EL (cell line): ENCODE measurements around the gene ATP2B2.

Source experiments
- DNase-seq: peaks from one replicate; pipeline ENCODE4 v3.0.0-alpha.2; 2016

Gene ATP2B2

GRCh38 chr3:10338591-10339353 lies 166.6 kb downstream of the ATP2B2 start:
- DNase-seq: no peak

GRCh38 chr3:10338164-10338470 lies 167.3 kb downstream of the ATP2B2 start:
- no peak for DNase-seq

GRCh38 chr3:10337323-10338163 lies 167.8 kb downstream of the ATP2B2 start:
- DNase-seq: no peak

GRCh38 chr3:10336761-10337160 lies 168.6 kb downstream of the ATP2B2 start:
- DNase-seq: no peak

GRCh38 chr3:10335871-10336622 lies 169.3 kb downstream of the ATP2B2 start:
- no peak for DNase-seq

DNA sequence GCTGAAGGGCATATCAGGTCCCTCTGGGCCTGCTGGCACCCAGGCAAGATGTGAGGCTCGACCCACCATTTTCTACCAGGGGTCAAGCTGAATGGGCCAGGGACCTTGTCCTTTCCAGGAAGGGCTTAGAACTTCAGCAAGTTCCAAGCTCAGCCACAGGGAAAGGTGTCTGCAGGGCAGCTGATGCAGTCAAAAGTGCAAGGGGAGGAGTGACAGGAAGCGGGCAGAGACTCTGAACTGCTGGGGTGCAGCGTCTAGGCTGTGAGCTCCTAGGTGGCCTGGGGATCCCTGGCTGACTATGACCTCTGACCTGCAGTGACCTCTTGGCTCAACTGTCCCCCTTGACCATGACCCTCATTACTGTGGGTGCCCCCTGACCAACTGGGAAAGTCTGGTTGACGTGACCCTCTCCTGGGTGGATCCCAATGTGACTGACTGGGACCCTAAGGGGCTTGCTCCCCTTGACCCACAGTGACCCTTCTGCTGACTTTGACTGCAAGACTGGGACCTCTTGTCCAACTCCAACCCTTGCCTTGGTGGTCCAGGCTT lies 170.1 kb downstream of the ATP2B2 start:
- no peak for DNase-seq

- peak; percentile 51 for DNase-seq
Observed at GRCh38 chr3:10334459-10334858, 170.9 kb downstream of the ATP2B2 start.

GRCh38 chr3:10334042-10334441 lies 171.3 kb downstream of the ATP2B2 start:
- DNase-seq: no peak

DNA sequence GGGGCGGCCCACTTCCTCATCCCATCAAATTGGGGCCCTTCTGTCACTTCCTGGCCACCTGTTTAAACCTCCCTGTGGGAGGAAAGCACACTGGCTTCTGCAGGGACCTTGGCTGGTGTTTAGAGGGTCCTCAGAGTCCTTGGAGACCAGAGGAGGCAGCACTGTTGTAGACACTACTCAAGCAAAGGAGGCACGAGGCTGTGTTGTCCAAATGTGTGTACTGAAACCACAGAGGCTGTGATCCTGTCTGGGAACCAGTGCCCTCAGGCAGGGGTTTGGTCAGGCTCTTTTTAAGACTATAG lies 172.1 kb downstream of the ATP2B2 start:
- DNase-seq: no peak

DNA sequence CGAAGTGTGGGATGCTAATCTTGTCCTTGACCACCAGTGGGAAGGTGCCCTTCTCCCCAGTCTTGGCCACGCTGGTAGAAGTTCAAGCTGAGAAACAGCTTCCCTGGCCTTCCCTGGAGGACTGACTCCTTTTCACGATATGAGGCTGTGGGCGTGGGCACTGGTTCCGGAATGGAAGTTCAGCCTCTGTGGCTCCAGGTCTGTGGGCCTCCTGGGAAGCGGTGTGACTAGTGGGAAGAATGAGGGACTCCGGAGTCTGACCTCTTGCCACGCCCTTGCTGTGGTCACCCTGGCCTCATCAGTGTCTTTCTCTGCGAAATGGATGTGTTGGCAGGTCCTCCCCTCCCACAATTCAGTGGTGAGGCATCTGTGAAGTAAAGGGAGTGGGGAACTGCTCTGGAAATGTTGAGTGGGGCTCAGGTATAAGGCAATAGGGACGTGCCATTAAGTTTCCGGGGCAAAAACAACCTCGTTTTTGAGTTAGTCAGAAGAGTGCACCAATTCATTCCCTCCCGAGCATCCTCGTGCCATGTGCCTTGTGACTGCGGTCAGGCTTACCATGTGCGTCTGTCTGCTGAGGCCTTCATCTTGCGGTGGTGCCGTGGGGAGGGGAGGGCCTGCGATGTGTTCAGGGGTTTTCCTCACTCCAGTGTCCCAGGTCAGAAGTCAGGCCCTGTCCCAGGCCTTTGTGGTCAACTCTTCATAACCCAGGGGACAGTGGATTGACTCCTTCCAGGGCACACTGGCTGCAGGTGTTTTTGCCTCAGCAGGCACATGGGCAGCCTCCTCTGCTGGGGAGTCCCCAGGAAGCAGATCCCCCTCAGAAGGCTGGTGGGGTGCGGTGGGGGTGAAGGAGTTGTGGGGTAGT lies 172.7 kb downstream of the ATP2B2 start:
- DNase-seq: no peak

GRCh38 chr3:10331320-10331719 lies 174.1 kb downstream of the ATP2B2 start:
- DNase-seq: no peak

GRCh38 chr3:10330319-10330718 lies 175.1 kb downstream of the ATP2B2 start:
- DNase-seq: no peak

DNA sequence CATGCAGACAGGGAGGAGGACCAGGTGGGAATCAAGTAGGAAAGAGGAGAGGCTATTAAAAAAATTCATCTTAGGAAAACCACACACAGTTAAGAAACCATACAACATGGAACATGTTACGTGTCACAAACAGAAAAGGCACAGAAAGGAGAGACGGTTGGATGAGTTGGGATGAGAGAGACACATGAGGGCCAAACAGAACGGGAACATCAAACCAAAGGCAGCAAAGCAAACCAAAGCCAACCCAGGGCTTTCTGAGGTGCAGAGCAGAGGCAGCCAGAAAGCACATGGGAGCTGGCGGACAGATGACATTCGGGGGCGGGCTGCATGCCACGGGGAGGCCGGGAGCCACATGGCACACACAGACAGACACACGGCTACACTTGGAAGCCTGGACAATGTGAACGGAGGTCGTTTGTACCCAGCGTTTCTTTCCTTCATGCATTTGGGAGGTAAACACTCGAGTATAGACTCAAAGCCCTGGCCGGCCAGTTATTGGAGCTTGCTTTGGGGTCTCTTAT lies 175.8 kb downstream of the ATP2B2 start:
- no peak for DNase-seq

DNA sequence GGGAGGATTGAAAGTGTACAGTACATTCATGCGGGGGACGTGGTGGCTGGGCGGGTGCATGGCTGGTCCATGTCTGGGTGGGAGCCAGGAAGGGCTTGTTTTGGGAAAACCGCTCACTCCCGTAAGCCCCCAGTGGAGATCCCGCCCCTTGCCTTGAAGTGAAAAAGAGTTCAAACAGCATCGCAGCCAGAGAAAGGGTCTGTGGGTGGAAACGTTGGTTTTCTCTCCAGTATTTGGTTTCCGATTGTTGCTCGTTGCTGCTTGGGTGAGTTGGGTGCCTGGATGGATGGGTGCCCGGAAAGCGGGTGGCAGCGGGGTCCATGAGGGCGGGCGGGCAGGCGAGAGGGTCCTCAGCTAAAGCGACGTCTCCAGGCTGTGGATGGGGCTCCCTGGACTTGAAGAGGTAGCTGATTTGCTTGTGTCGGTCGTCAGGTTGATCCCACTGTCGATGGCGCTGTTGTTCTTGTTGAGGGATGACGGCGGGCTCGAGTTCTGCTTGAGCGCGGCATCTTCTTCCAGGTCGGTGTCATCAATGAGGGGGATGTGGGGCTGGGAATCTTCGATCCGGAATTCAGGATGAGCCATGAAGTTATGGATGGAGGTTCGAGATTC lies 176.8 kb downstream of the ATP2B2 start:
- DNase-seq: no peak

GRCh38 chr3:10327592-10327991 lies 177.8 kb downstream of the ATP2B2 start:
- DNase-seq: no peak

DNA sequence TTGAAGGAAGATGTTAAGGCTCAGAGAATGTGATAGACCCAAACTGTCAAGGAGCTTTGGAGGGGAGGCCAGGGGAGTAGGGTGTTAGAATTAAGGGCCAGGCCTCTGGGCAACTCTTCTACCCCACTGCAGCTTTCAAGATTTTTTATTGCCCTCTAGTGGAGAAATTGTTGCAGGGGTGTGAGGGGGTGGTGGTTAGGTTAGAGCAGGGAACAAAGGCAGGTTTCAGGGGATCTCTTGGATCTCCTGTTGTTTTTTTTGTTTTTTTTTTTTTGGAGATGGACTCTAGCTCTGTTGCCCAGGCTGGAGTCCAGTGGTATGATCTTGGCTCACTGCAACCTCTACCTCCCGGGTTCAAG lies 183.1 kb downstream of the ATP2B2 start:
- DNase-seq: peak; percentile 36

DNA sequence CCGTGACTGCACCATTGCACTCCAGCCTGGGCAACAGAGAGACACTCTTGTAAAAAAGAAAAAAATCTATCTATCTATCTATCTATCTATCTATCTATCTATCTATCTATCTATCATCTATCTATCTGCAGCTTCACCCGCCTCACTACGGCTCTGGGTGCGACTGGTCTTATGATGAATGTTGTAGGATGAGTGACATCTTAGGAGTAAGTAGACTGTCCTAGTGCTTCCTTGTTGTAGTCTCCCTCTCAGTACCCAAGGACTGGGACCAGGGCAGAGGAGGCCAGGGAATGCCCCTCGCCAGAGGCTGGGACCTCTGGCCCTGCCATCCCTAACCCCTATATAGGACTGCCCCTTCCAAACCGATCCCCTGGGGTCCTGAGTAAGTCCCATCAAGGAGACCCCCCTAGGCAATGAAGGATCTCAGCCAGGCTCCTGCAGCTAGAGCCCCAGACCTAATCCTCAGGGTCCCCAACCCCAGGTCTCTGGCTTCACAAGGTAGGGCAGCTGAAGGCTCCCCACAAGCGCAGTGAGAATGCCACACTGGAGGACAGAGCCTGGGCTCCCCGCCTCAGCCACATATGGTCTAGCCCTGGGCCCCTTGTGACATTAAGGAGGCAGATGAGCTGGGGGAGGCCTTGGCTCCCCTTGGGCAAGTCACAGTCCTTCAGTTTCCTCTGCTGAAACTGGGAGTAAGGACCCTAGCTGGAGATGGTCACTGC lies 183.6 kb downstream of the ATP2B2 start:
- no peak for DNase-seq

- no peak for DNase-seq
Observed at GRCh38 chr3:10320320-10320677, 185.1 kb downstream of the ATP2B2 start.

DNA sequence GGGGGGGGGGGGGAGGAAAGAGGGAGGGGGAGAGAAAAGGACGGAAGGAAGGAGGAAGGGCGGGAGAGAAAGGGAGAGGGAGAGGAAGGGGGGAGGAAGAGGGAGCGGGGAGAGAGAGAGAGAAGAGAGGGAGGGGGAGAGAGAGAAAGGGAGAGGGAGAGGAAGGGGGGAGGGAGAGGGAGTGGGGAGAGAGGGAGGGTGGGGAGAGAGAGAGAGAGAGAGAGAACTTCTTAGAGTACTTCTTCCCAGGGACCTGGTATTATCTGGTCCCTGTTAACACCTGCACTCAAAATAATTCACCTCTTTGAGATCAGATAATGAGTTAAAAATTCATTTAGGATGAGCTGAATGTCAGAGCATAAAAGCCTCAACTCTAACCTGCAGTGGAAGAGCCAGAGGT lies 185.6 kb downstream of the ATP2B2 start:
- no peak for DNase-seq

GRCh38 chr3:10319251-10319650 lies 186.1 kb downstream of the ATP2B2 start:
- DNase-seq: no peak

GRCh38 chr3:10317961-10318350 lies 187.4 kb downstream of the ATP2B2 start:
- no peak for DNase-seq
